Measurements from ENCODE around the gene LCNL1. TPM values are rescaled to one million over a fixed set of nuclear protein-coding genes. Genes with fewer than 3 reads are reported as not detected.

LCNL1 gene
- polyA plus RNA-seq (not detected in 3 replicates), polyA minus RNA-seq (not detected in 3 replicates)
- not detected for polyA plus RNA-seq (2011; ENCODE audit: low read depth)
- not detected in 2 replicates for polyA plus RNA-seq (2011; cell fraction: cytosol; rRNA removed)
- polyA plus RNA-seq (2011; cell fraction: nucleus; rRNA removed), result not detected in 2 replicates
- not detected in 2 replicates for polyA plus RNA-seq (2012; ENCODE audit: low replicate concordance)
- not detected for polyA minus RNA-seq (2011; cell fraction: cytosol; rRNA and poly(A)+ RNA removed)
- polyA minus RNA-seq (2011; cell fraction: nucleus; rRNA and poly(A)+ RNA removed), result not detected in 2 replicates

- Histone ChIP-seq H4K20me1 (ENCODE audit: control insufficient read depth, extremely low read depth, insufficient read depth, low read length) (no peaks in the 10 kb centered on the region), H3K36me3 (ENCODE audit: control insufficient read depth in 2 of 2, extremely low read depth in 1 of 2, insufficient read depth in 2 of 2, low read length in 2 of 2) (no peaks in the 10 kb centered on the region), H3K27me3 (ENCODE audit: control insufficient read depth, extremely low read depth, insufficient read depth, low read length) (peaks cover 27% of the 10 kb centered on the region), H2AFZ (ENCODE audit: control insufficient read depth, low read length) (no peak within 1 kb of the TSS), H3K9me3 (ENCODE audit: control insufficient read depth, low read depth, low read length) (no peaks in the 10 kb centered on the region), H3K79me2 (ENCODE audit: control insufficient read depth, insufficient read depth, low read length) (no peaks in the 10 kb centered on the region), H3K4me1 (ENCODE audit: control insufficient read depth, extremely low read depth, insufficient read depth, low read length) (no peaks in the 10 kb centered on the region), H3K9ac (ENCODE audit: control insufficient read depth, extremely low read depth, insufficient read depth, low read length) (no peak within 1 kb of the TSS), H3K27ac (ENCODE audit: control insufficient read depth, insufficient read depth, low read length) (no peak within 1 kb of the TSS), H3K9me1 (ENCODE audit: control insufficient read depth, extremely low read depth, insufficient read depth, low read length) (no peaks in the 10 kb centered on the region), H3K4me3 (ENCODE audit: control insufficient read depth in 2 of 3, extremely low read depth in 1 of 3, insufficient read depth in 2 of 3, low read depth in 1 of 3, low read length in 3 of 3) (no peak within 1 kb of the TSS), H3K4me2 (ENCODE audit: control insufficient read depth, extremely low read depth, insufficient read depth, low read depth, low read length) (no peak within 1 kb of the TSS)
- dilution Hi-C loops (cut with MboI; ENCODE audit: extremely low pct_ligation_motif_present, low sequenced_read_pairs), result no loop called here
- TF ChIP-seq EZH2 (IDR thresholded peaks at IDR 0.05; ENCODE audit: low read length) (no peak), CTCF (optimal IDR thresholded peaks at IDR 0.05 in 1 of 3, IDR thresholded peaks at IDR 0.05 in 1 of 3, conservative IDR thresholded peaks at IDR 0.05 in 1 of 3; ENCODE audit: extremely low read depth in 1 of 3, insufficient read depth in 2 of 3, low read length in 3 of 3) (no peak)
- FAIRE-seq (no peak), DNase-seq (ENCODE audit: low read depth, low spot score) (no peak)
These were observed at the start of gene LCNL1 for GRCh38 chr9:136982232-136983051. TSS of gene LCNL1 (plus strand) at chr9:136982993. CDS start at chr9:136983587, 594 bp downstream.

- Histone ChIP-seq H3K9me1 (ENCODE audit: control insufficient read depth, extremely low read depth, insufficient read depth, low read length) (no peaks in the 10 kb centered on the region), H2AFZ (ENCODE audit: control insufficient read depth, low read length) (no peak overlapping the region), H3K79me2 (ENCODE audit: control insufficient read depth, insufficient read depth, low read length) (no peaks in the 10 kb centered on the region), H3K9me3 (ENCODE audit: control insufficient read depth, low read depth, low read length) (no peaks in the 10 kb centered on the region), H3K27me3 (ENCODE audit: control insufficient read depth, extremely low read depth, insufficient read depth, low read length) (no peaks in the 10 kb centered on the region), H4K20me1 (ENCODE audit: control insufficient read depth, extremely low read depth, insufficient read depth, low read length) (no peaks in the 10 kb centered on the region), H3K4me3 (ENCODE audit: control insufficient read depth in 2 of 3, extremely low read depth in 1 of 3, insufficient read depth in 2 of 3, low read depth in 1 of 3, low read length in 3 of 3) (no peak overlapping the region), H3K27ac (ENCODE audit: control insufficient read depth, insufficient read depth, low read length) (no peak overlapping the region), H3K4me1 (ENCODE audit: control insufficient read depth, extremely low read depth, insufficient read depth, low read length) (no peaks in the 10 kb centered on the region), H3K4me2 (ENCODE audit: control insufficient read depth, extremely low read depth, insufficient read depth, low read depth, low read length) (no peak overlapping the region), H3K9ac (ENCODE audit: control insufficient read depth, extremely low read depth, insufficient read depth, low read length) (no peak overlapping the region), H3K36me3 (ENCODE audit: control insufficient read depth in 2 of 2, extremely low read depth in 1 of 2, insufficient read depth in 2 of 2, low read length in 2 of 2) (peaks cover 3% of the 10 kb centered on the region in 2 experiments)
- dilution Hi-C loops (cut with MboI; ENCODE audit: extremely low pct_ligation_motif_present, low sequenced_read_pairs), result loop anchor here (25.0 kb wide), 1 partner anchor 122 kb away; the partner anchor contains the start of gene RABL6
- TF ChIP-seq CTCF (optimal IDR thresholded peaks at IDR 0.05 in 1 of 3, IDR thresholded peaks at IDR 0.05 in 1 of 3, conservative IDR thresholded peaks at IDR 0.05 in 1 of 3; ENCODE audit: extremely low read depth in 1 of 3, insufficient read depth in 2 of 3, low read length in 3 of 3), result no peak
- DNase-seq (ENCODE audit: low read depth, low spot score) (no peak), FAIRE-seq (no peak)
These were observed 48.5 kb upstream of the LCNL1 start for GRCh38 chr9:136934277-136934676.
